MM.1S (cell line): ENCODE measurements around the gene EVL.

Source experiments
- DNase-seq: peaks from one replicate; pipeline ENCODE4 v3.0.0-alpha.2; 2015
- H2AFZ ChIP-seq: fragments of 300-600 bp; sonication (generic); 2 replicates; pipeline ENCODE4 v1.6.0; 2016; ENCODE audit warnings: antibody characterized with exemption, low read length
- H3F3A ChIP-seq: fragments of 300-600 bp; sonication (generic); 2 replicates; pipeline ENCODE4 v1.6.1; 2016; ENCODE audit warnings: mild to moderate bottlenecking, antibody characterized with exemption, low read length, moderate library complexity, mixed read lengths; ENCODE audit not compliant: insufficient read depth
- H3K27ac ChIP-seq: fragments of 300-600 bp; sonication (generic); 2 replicates; pipeline ENCODE4 v1.5.1; 2016; ENCODE audit warnings: mild to moderate bottlenecking, low read length
- H3K27me3 ChIP-seq: fragments of 300-600 bp; sonication (generic); replicated peaks from 2 replicates; pipeline ENCODE4 v1.6.0; 2016; ENCODE audit warnings: low read length; ENCODE audit not compliant: insufficient read depth
- H3K36me3 ChIP-seq: fragments of 300-600 bp; sonication (generic); replicated peaks from 2 replicates; pipeline ENCODE4 v1.6.1; 2016; ENCODE audit warnings: mild to moderate bottlenecking, low read length, mixed read lengths; ENCODE audit not compliant: insufficient read depth
- H3K4me1 ChIP-seq: fragments of 300-600 bp; sonication (generic); 2 replicates; pipeline ENCODE4 v1.6.1; 2016; ENCODE audit warnings: low read length, mixed read lengths
- H3K4me2 ChIP-seq: fragments of 300-600 bp; sonication (generic); 2 replicates; pipeline ENCODE4 v1.6.0; 2016; ENCODE audit warnings: low read depth, low read length
- H3K4me3 ChIP-seq: fragments of 300-600 bp; sonication (generic); 2 replicates; pipeline ENCODE4 v1.5.1; 2016; ENCODE audit warnings: low read length, mixed read lengths
- H3K79me2 ChIP-seq: fragments of 300-600 bp; sonication (generic); 2 replicates; pipeline ENCODE4 v1.6.1; 2016; ENCODE audit warnings: mixed run types, low read length, mixed read lengths
- H3K9ac ChIP-seq: fragments of 300-600 bp; sonication (generic); 2 replicates; pipeline ENCODE4 v1.6.1; 2016; ENCODE audit warnings: low read length, mixed read lengths
- H3K9me2 ChIP-seq: fragments of 300-600 bp; sonication (generic); replicated peaks from 2 replicates; pipeline ENCODE4 v1.6.1; 2016; ENCODE audit warnings: mild to moderate bottlenecking, low read length, mixed read lengths; ENCODE audit not compliant: insufficient read depth
- H3K9me3 ChIP-seq: fragments of 300-600 bp; sonication (generic); replicated peaks from 2 replicates; pipeline ENCODE4 v1.6.1; 2016; ENCODE audit warnings: mild to moderate bottlenecking, low read length, mixed read lengths; ENCODE audit not compliant: insufficient read depth
- H4K20me1 ChIP-seq: fragments of 300-600 bp; sonication (generic); 2 replicates; pipeline ENCODE4 v1.6.1; 2016; ENCODE audit warnings: mild to moderate bottlenecking, low read length, moderate library complexity, mixed read lengths; ENCODE audit not compliant: insufficient read depth
- EZH2 ChIP-seq: fragments of 300-600 bp; sonication (generic); optimal IDR thresholded peaks from 2 replicates; pipeline ENCODE3; 2017; ENCODE audit warnings: low read depth, mild to moderate bottlenecking, antibody characterized with exemption, low read length, mixed read lengths
- EZH2phosphoT487 ChIP-seq: fragments of 300-600 bp; sonication (generic); IDR thresholded peaks from 2 replicates; pipeline ENCODE4 v1.6.1; 2018; ENCODE audit warnings: antibody characterized with exemption, low read length
- TF ChIP-seq, protein P1 (sequence below): fragments of 300-600 bp; sonication (generic); IDR thresholded peaks from 2 replicates; pipeline ENCODE4 v1.5.1; 2016; ENCODE audit warnings: antibody characterized with exemption, low read length, mixed read lengths

EVL gene

DNA sequence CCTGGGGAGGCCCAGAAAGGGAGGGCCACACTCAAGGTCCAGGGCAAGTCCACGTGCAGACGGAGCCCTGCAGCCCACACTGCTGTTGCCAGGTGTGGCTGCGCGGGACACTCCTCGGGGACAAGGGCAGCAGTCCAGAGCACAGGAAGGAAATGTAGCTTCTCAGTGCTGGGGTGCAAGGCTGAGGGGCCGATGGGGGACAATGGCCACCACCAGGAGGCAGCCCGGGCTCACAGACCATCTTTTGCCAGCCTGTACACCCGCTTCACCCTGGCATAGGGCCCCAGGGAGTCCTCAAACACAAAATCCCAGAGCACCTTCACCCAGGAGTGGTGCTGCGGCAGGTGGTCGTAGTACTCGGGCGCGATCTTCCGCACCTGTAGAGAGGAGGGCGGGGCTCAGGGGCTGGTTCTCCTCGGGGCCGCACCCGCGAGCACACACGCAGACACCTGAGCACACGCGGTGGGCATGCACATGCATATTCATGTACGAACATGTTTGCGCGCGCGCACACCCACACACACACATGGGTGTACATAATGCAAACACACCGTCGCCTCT, 81.4 kb downstream of the EVL start:
- Histone ChIP-seq H3K4me2 (no peak overlapping the region), H3K36me3 (no peaks in the 10 kb centered on the region), H3K9me2 (no peaks in the 10 kb centered on the region)

DNA sequence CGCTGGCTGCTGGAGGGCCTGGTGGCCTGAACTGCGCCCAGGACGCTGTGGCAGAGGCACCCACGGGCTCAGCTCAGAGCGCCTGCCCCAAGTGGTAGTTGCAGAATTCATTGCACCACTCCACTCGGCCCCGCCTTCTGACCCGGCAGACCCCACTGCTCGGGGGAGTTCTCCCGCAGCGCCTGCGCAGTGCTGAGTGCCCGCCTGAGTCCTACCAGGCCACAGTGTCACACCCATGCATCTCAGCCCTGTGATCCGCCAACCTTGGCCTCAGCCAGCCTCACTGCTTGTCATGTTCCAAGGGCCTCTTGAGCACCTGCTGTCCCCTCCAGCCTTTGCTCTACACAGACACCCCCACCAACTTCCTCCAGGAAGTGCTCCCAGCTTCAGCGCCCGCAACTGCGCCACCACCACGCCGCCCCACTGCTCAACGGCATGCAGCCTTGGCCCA, 82.0 kb downstream of the EVL start:
- H3K4me3 ChIP-seq, result no peak overlapping the region
- no peaks in the 10 kb centered on the region for H3K36me3 ChIP-seq
- H2AFZ ChIP-seq, result no peak overlapping the region
- H4K20me1 ChIP-seq, result no peaks in the 10 kb centered on the region
- H3K4me2 ChIP-seq, result no peak overlapping the region
- H3K9me2 ChIP-seq, result no peaks in the 10 kb centered on the region
- no peak for DNase-seq
- TF ChIP-seq, protein P1, sequence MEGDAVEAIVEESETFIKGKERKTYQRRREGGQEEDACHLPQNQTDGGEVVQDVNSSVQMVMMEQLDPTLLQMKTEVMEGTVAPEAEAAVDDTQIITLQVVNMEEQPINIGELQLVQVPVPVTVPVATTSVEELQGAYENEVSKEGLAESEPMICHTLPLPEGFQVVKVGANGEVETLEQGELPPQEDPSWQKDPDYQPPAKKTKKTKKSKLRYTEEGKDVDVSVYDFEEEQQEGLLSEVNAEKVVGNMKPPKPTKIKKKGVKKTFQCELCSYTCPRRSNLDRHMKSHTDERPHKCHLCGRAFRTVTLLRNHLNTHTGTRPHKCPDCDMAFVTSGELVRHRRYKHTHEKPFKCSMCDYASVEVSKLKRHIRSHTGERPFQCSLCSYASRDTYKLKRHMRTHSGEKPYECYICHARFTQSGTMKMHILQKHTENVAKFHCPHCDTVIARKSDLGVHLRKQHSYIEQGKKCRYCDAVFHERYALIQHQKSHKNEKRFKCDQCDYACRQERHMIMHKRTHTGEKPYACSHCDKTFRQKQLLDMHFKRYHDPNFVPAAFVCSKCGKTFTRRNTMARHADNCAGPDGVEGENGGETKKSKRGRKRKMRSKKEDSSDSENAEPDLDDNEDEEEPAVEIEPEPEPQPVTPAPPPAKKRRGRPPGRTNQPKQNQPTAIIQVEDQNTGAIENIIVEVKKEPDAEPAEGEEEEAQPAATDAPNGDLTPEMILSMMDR, result no peak
- TF ChIP-seq EZH2, result no peak
- no peak for TF ChIP-seq EZH2phosphoT487
- H3K27ac ChIP-seq, result no peak overlapping the region
- H3K27me3 ChIP-seq, result no peaks in the 10 kb centered on the region; the same call in 1 of the 2 replicates
- H3K79me2 ChIP-seq, result no peaks in the 10 kb centered on the region
- H3K4me1 ChIP-seq, result no peaks in the 10 kb centered on the region
- H3F3A ChIP-seq, result no peaks in the 10 kb centered on the region
- no peaks in the 10 kb centered on the region for H3K9me3 ChIP-seq
- no peak overlapping the region for H3K9ac ChIP-seq

More for the DNA sequence above, 81.4 kb downstream of the EVL start:
- no peaks in the 10 kb centered on the region for H3K4me1 ChIP-seq
- no peaks in the 10 kb centered on the region for H3K9me3 ChIP-seq
- H3K27ac ChIP-seq, result no peak overlapping the region
- no peak overlapping the region for H2AFZ ChIP-seq
- no peaks in the 10 kb centered on the region for H3F3A ChIP-seq
- no peaks in the 10 kb centered on the region for H3K79me2 ChIP-seq
- no peak overlapping the region for H3K9ac ChIP-seq
- TF ChIP-seq, protein P1, result no peak
- TF ChIP-seq EZH2phosphoT487 (no peak), EZH2 (no peak)
- no peak overlapping the region for H3K4me3 ChIP-seq
- no peaks in the 10 kb centered on the region for H4K20me1 ChIP-seq
- no peaks in the 10 kb centered on the region; the same call in 1 of the 2 replicates for H3K27me3 ChIP-seq
- DNase-seq, result no peak

DNA sequence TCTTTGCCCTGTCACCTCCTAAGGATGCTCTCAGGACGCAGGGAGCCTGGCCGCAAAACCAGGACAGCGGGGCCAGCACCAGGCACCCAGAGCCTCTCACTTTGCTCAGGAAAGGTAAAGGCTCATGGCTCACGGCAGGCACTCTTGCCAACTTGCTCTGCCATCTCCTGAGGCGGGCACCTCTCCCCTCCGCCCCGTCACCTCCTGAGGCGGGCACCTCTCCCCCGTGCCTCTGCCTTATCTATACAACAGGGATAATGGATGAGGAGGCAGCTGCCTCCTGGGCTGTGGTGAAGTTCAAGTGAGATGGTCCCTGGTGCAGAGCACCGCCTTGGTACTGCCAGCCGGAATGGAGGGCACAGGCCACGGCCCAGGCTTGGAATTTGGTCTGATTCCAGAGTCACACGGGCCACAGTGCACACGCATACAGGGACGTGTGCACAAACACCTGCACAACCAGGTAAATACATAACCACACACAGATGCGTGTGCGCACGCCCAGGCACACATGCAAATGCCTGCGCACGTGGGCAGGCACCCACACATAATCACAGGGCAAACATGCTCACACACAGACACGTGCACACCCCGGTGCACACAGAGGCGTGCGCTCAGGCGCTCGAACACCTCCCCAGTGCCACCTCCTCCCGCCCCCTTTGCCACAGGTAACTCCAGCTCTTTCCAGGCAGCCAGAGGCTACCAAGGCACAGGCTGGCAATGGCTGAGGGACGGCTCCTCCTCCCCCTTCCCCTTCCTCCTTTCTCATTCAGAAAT, 82.7 kb downstream of the EVL start:
- H3K4me3 ChIP-seq, result no peak overlapping the region
- no peaks in the 10 kb centered on the region for H3K36me3 ChIP-seq
- H3K27me3 ChIP-seq, result no peaks in the 10 kb centered on the region; the same call in 1 of the 2 replicates
- no peak for DNase-seq
- no peak overlapping the region for H3K9ac ChIP-seq
- H3K9me3 ChIP-seq, result no peaks in the 10 kb centered on the region
- H3K4me1 ChIP-seq, result no peaks in the 10 kb centered on the region
- no peaks in the 10 kb centered on the region for H3K9me2 ChIP-seq
- H2AFZ ChIP-seq, result no peak overlapping the region
- no peaks in the 10 kb centered on the region for H4K20me1 ChIP-seq
- H3F3A ChIP-seq, result no peaks in the 10 kb centered on the region
- no peaks in the 10 kb centered on the region for H3K79me2 ChIP-seq
- no peak overlapping the region for H3K27ac ChIP-seq
- no peak for TF ChIP-seq EZH2phosphoT487
- TF ChIP-seq, protein P1, result no peak
- no peak for TF ChIP-seq EZH2
- no peak overlapping the region for H3K4me2 ChIP-seq
